Lung (tissue), 12 donors: ENCODE measurements around the gene EIF3F. TPM values are rescaled to one million over a fixed set of nuclear protein-coding genes. Genes with fewer than 3 reads are reported as not detected.

ENCODE experiments used
- ATAC-seq: fragments of 200-7000 bp; cut with Tn5 transposase; one replicate; pipeline ENCODE4 v1.9.1; 2020; ENCODE audit warnings: moderate number of reproducible peaks; ENCODE audit not compliant: insufficient read depth, low FRiP score
- DNase-seq, 3 donors: peaks; one replicate each; pipeline ENCODE4 v3.0.0-alpha.2; 2013 to 2017
- H3K27ac ChIP-seq, 2 donors: one replicate each; pipeline ENCODE4 v1.5.1; 2013; ENCODE audit warnings: mild to moderate bottlenecking in 2 of 2, moderate library complexity in 2 of 2, control low read depth in 1 of 2, inconsistent platforms in 1 of 2, low read depth in 1 of 2, low read length in 1 of 2
- H3K27me3 ChIP-seq, 3 donors: one replicate each; pipeline ENCODE4 v1.5.1; 2013; ENCODE audit warnings: low read length in 2 of 3; ENCODE audit not compliant: control insufficient read depth in 3 of 3, insufficient read depth in 3 of 3
- H3K36me3 ChIP-seq, 4 donors: one replicate each; pipeline ENCODE4 v1.5.1; 2013; ENCODE audit warnings: low read length in 4 of 4, mild to moderate bottlenecking in 1 of 4, moderate library complexity in 1 of 4; ENCODE audit not compliant: control insufficient read depth in 4 of 4, insufficient read depth in 4 of 4
- H3K4me1 ChIP-seq, 5 donors: one replicate each; pipeline ENCODE4 v1.5.1; 2013; ENCODE audit warnings: low read length in 5 of 5, mild to moderate bottlenecking in 2 of 5, moderate library complexity in 1 of 5; ENCODE audit not compliant: control insufficient read depth in 5 of 5, insufficient read depth in 5 of 5
- H3K4me3 ChIP-seq: one replicate; pipeline ENCODE4 v1.5.1; 2013; ENCODE audit warnings: mild to moderate bottlenecking, control low read depth, moderate library complexity
- H3K9ac ChIP-seq, 2 donors: one replicate each; pipeline ENCODE4 v1.5.1; 2013; ENCODE audit warnings: low read length in 2 of 2, control low read depth in 1 of 2; ENCODE audit not compliant: insufficient read depth in 1 of 2
- H3K9me3 ChIP-seq, 4 donors: one replicate each; pipeline ENCODE4 v1.5.1; 2013; ENCODE audit warnings: low read length in 3 of 4, mild to moderate bottlenecking in 1 of 4, moderate library complexity in 1 of 4; ENCODE audit not compliant: control insufficient read depth in 4 of 4, insufficient read depth in 3 of 4
- CTCF ChIP-seq: IDR thresholded peaks from 2 replicates; pipeline ENCODE4 v1.5.1; 2012; ENCODE audit warnings: mild to moderate bottlenecking; ENCODE audit errors: control extremely low read depth, extremely low read depth
- WGBS, 2 donors: extraction: QIAGEN DNeasy Blood & Tissue Kit; methylation state at CpG; one replicate each; pipeline ENCODE4 v1.1.7; 2013; 5-methylcytosine and 5-hydroxymethylcytosine counted together
- polyA plus RNA-seq, 2 donors: library from polyadenylated mRNA; stranded (reverse); fragments of 200-250 nt; gene quantifications; one replicate each; pipeline ENCODE4 v1.2.1, GENCODE V29; 2013
- total RNA-seq, 2 donors: library from RNA; depleted of rRNA in 1 of 2; stranded (reverse); fragments of >200 nt in 1 of 2; gene quantifications; one replicate each; pipeline ENCODE4 v1.2.1, GENCODE V29; 2014 to 2021
- donor health status: control.
- donor health status: control.
- donor health status: Bipolar disorder and iron deficiency.
- donor health status: healthy.
- donor health status: DM: yes; HTN: yes; CAD: no.

Gene EIF3F
- total and polyA plus RNA-seq, 4 donors, result 166 to 471 (median 234) TPM

- Histone ChIP-seq H3K4me3 (no peak overlapping the region), H3K9ac (no peak overlapping the region), H3K9me3 (no peaks in the 10 kb centered on the region), H3K4me1 (no peaks in the 10 kb centered on the region), H3K27me3 (no peaks in the 10 kb centered on the region), H3K27ac (no peak overlapping the region), H3K36me3 (peaks cover 44 to 61% (median 52%) of the 10 kb centered on the region in 4 donors)
- 68 to 81% methylated on average over 6 of the region's 6 CpGs for WGBS, 2 donors
- TF ChIP-seq CTCF, result no peak
- no peak for DNase-seq
- no peak for ATAC-seq
These were observed 7.6 kb downstream of the EIF3F start for GRCh38 chr11:7994581-7995278.

- Histone ChIP-seq H3K9ac (no peak overlapping the region), H3K4me3 (no peak overlapping the region), H3K27ac (no peak overlapping the region), H3K27me3 (no peaks in the 10 kb centered on the region), H3K36me3 (peaks cover 20 to 31% (median 26%) of the 10 kb centered on the region in 4 donors), H3K9me3 (no peaks in the 10 kb centered on the region), H3K4me1 (no peaks in the 10 kb centered on the region)
- TF ChIP-seq CTCF, result no peak
- WGBS, 2 donors, result 92 to 95% methylated on average over 10 of the region's 10 CpGs
- ATAC-seq (no peak), DNase-seq (no peak)
These were observed 12.7 kb downstream of the EIF3F start for GRCh38 chr11:7999795-8000194.

- no peak for ATAC-seq
- no peak for TF ChIP-seq CTCF
- H3K9me3 ChIP-seq, result no peaks in the 10 kb centered on the region
- WGBS, 2 donors, result 72 to 86% methylated on average over 5 of the region's 5 CpGs
- H3K27ac ChIP-seq, result no peak overlapping the region
- no peaks in the 10 kb centered on the region for H3K27me3 ChIP-seq
- H3K36me3 ChIP-seq, result peaks cover 15 to 25% (median 21%) of the 10 kb centered on the region in 4 donors
- no peaks in the 10 kb centered on the region for H3K4me1 ChIP-seq
- no peak overlapping the region for H3K9ac ChIP-seq
- no peak for DNase-seq
- no peak overlapping the region for H3K4me3 ChIP-seq
These were observed 13.3 kb downstream of the EIF3F start for GRCh38 chr11:8000390-8000789.

GRCh38 chr11:8002676-8003075 is 15.5 kb downstream of the EIF3F start:
- Histone ChIP-seq H3K4me1 (no peaks in the 10 kb centered on the region), H3K36me3 (peaks cover 5 to 10% (median 8%) of the 10 kb centered on the region in 4 donors), H3K4me3 (no peak overlapping the region), H3K27me3 (no peaks in the 10 kb centered on the region), H3K9me3 (no peaks in the 10 kb centered on the region), H3K9ac (no peak overlapping the region), H3K27ac (no peak overlapping the region)
- no peak for TF ChIP-seq CTCF
- WGBS, 2 donors, result 57 to 62% methylated on average over 1 of the region's 1 CpG
- ATAC-seq, result no peak
- DNase-seq, result no peak
